Erythroblast (primary cell): ENCODE results near the gene TELO2.

Experiments
- GATA1 ChIP-seq: IDR thresholded peaks from 2 replicates; pipeline ENCODE4 v1.6.1; 2011; ENCODE audit warnings: low read depth, mild to moderate bottlenecking, control low read depth, low read length, moderate library complexity
- POLR2A ChIP-seq: IDR thresholded peaks from 2 replicates; pipeline ENCODE4 v1.6.1; 2011; ENCODE audit warnings: mild to moderate bottlenecking, low read length

GRCh38 chr16:1485847-1486496 lies 7.2 kb upstream of the TELO2 start:
- TF ChIP-seq POLR2A (no peak), GATA1 (no peak)
